Testis (tissue), 2 donors: ENCODE measurements around the gene ALOX12B.

Experiments used
- CTCF ChIP-seq, 3 experiments: fragments of 450-650 bp in 2 of 3; fragments of 200-600 bp in 1 of 3; sonication (generic) in 1 of 3; IDR thresholded peaks; one replicate each; pipeline ENCODE4 v1.5.1; 2016 to 2019; ENCODE audit warnings: antibody characterized with exemption in 3 of 3, mild to moderate bottlenecking in 2 of 3, moderate library complexity in 1 of 3
- POLR2A ChIP-seq: fragments of 450-650 bp; IDR thresholded peaks from one replicate; pipeline ENCODE4 v1.6.1; 2017; ENCODE audit warnings: antibody characterized with exemption, mild to moderate bottlenecking, moderate library complexity

GRCh38 chr17:8105957-8106398 is 18.5 kb upstream of the ALOX12B start:
- no peak for TF ChIP-seq CTCF (IDR thresholded peaks at IDR 0.05)
- TF ChIP-seq POLR2A = no peak
